Fibroblast of skin of abdomen (primary cell): ENCODE measurements around the gene ZFYVE16.

Source experiments
- DNase-seq: peaks from one replicate; pipeline ENCODE4 v3.0.0-alpha.2; 2013

ZFYVE16 gene

DNA sequence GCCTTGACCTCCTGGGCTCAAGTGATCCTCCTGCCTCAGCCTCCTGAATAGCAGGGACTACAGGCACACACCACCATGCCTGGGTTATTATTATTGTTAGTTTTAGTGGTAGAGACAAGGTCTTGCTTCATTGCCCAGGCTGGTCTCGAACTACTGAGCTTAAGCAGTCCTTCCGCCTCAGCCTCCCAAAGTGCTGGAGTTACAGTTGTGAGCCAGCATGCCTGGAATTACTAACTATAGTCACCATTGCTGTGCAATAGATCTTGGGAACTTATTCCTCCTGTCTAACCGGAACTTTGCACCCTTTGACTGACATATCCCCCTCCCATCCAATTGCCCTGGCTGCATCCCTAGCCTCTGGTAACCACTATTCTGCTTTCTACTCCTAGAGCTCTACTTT lies 83.4 kb downstream of the ZFYVE16 start:
- no peak for DNase-seq

DNA sequence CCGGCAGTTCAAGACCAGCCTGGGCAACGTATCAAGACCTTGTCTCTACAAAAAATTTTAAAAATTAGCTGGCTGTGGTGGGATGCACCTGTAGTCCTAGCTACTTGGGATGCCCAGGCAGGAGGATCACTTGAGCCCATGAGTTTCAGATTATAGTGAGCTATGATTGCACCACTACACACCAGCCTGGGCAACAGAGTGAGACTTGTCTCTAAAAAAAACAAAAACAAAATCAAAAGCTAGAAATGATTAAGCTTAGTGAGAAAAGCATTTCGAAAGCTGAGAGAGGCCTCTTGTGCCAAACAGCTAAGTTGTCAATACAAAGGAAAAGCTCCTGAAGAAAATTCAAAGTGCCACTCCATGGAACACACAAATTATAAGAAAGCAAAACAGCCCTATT lies 84.9 kb downstream of the ZFYVE16 start:
- DNase-seq, result no peak

DNA sequence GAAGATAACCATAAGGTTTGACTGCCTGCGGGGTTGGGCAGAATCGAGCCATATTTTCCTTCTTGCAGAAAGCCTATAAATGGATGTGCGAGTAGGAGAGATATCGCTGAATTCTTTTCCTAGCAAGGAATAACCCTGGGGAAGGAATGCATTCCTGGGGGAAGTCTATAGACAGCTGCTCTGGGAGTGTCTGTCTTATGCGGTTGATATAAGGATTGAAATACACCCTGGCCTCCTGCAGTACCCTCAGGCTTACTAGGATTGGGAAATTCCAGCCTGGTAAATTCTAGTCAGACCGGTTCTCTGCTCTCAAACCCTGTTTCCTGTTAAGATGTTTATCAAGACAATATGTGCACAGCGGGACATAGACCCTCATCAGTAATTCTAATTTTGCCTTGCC lies 85.6 kb downstream of the ZFYVE16 start:
- DNase-seq, result peak; percentile 42

DNA sequence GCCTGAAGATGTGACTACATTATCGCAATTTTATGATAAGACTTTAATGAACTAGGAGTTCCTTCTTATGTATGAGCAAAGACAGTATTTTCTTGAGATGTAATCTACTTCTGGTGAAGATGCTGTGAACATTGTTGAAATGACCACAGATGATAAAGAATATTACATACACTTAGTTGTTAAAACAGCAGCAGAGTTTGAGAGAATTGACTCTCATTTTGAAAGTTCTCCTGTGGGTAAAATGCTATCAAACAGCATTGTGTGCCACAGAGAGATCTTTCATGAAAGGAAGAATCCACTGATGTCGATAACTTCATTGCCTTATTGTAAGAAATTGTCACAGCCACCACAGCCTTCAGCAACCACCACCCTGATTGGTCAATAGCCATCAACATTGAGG lies 88.0 kb downstream of the ZFYVE16 start:
- DNase-seq, result no peak

DNA sequence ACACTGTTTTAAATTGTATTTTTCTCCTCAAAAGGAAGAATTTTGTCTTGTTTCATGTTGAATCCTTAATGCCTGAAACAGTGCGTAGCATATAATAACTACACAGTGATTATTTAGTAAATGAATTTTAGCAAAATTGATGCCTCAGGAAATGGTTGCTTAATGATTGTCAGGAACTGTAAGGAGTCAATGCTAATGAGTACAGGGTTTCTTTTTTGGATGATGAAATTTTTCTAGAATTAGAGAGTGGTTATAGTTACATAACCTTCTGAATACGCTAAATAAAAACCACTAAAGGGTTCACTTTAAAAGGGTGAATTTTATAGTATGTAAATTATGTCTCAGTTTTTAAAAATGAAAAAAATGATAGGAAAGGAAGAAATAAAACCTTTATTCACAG lies 94.9 kb downstream of the ZFYVE16 start:
- DNase-seq, result no peak

DNA sequence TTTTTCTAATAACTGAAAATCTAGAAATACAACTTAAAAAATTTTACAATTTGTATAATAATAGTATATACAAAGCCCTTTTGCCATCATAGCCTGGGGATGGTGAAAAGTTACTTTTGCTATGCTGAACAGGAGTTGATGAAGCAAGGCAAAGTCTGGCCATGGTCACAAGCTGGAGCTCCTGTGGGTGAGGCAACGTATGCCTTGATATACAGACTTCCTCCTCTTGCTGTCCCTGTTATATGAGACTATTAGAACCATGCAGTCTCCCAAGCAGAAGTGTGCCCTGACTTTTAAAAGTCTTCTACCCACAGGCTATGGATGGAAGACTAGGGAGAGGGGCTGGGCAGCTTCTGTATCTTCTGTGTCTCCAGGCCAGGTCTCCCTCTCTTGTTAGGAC lies 95.8 kb downstream of the ZFYVE16 start:
- no peak for DNase-seq

DNA sequence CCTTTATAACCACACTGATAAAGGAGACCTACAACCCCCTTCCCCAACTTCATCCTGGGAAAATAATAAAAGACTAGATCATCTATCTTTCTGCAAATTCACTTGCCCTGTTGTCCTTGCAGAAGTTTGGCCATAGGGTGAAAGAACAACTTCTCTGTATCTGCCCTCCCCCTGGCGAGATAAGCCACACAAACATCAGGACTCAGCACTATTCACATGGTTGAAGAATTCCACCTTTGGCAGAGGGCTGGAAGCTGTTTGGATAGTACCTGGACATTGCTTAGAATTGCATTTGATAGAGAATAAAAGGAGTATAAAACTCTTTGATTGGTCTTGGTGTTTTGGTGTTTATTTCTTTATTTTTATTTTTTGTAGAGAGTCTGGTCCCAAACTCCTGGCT lies 97.0 kb downstream of the ZFYVE16 start:
- no peak for DNase-seq

DNA sequence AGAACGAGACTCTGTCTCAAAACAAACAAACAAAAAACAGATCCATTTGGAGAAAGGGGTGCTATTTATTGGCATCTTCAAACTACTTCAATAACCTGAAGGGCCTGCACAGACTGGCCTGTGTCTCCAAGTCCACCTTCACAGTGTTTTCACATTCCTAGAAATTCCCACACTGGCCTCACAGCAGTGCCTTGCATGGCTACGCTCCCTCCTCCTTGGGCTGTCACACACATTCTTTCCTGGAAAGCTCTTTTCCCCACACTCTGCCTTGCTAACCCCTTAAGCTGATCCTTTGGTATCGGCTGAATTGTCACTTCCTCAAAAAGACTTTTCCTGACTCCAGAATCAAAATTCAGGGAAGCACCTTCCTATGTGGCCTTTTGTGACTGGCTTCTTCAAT lies 99.8 kb downstream of the ZFYVE16 start:
- DNase-seq, result no peak

DNA sequence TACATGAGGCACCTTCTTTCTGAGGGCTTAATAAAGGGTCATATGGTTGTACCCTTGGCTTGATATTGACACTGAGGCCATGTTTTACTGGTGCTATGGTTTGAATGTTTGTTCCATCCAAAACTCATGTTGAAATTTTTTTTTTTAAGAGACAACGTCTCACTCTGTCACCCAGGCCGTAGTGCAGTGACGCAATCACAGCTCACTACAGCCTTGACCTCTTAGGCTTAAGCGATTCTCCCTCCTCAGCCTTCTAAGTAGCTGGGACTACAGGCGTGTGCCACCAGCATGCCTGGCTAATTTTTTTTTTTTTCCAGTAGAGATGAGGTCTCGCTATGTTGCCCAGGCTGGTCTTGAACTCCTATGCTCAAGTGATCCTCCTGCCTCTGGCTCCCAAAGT lies 101.0 kb downstream of the ZFYVE16 start:
- DNase-seq, result no peak

DNA sequence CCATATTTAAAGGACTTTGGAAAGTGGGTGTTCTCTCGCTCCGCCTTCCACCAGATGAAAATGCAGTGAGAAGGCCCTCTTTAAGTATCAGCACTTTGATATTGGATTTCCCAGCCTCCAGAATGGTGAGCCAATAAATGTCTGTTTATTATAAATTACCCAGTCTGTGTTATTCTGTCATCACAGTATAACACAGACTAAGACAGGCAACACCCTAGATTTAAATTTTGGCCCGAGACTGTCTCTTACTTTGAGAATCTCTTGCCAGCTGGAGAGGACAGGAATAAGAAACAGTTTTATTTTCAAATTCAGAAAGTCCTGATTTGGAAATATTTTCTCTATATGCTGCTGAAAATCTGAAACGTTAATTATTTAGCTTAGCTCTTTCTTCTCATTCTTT lies 101.5 kb downstream of the ZFYVE16 start:
- DNase-seq, result no peak

DNA sequence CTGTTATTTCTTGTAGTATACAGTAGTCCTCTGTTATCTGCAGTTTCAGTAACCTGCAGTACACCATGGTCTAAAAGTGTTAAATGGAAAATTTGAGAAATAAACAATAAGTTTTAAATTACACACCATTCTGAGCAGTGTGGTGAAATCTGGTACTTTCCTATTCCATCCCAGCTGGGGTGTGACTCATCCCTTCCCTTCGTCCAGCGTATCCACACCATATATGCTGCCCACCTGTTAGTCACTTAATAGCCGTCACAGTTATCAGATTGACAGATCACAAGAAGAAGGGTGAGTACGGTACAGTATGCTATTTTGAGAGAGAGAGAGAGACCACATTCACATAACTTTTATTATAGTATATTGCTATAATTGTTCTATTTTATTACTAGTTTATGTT lies 109.0 kb downstream of the ZFYVE16 start:
- peak; percentile 63 for DNase-seq
